ACC112 (cell line): ENCODE data around the gene ATG9A.
A peak's percentile ranks its signal among the peaks of the same experiment; 100 is the strongest.

Experiments
- H2AFZ ChIP-seq: fragments of 200-600 bp; sonication (generic); one replicate; pipeline ENCODE4 v1.6.0; 2017; ENCODE audit warnings: antibody characterized with exemption, low read length; ENCODE audit not compliant: unreplicated experiment
- H3K27ac ChIP-seq: fragments of 200-600 bp; sonication (generic); 2 replicates; pipeline ENCODE4 v1.5.1; 2014; ENCODE audit warnings: low read depth, mild to moderate bottlenecking, antibody characterized with exemption, low read length, moderate library complexity
- H3K27me3 ChIP-seq: fragments of 200-600 bp; sonication (generic); 2 replicates; pipeline ENCODE4 v1.6.1; 2014; ENCODE audit warnings: mild to moderate bottlenecking, antibody characterized with exemption, low read length, moderate library complexity, mixed read lengths; ENCODE audit not compliant: insufficient read depth
- H3K36me3 ChIP-seq: fragments of 200-600 bp; sonication (generic); 2 replicates; pipeline ENCODE4 v1.6.1; 2016; ENCODE audit warnings: mild to moderate bottlenecking, antibody characterized with exemption, low read length, moderate library complexity, mixed read lengths; ENCODE audit not compliant: insufficient read depth
- H3K4me1 ChIP-seq: fragments of 200-600 bp; sonication (generic); one replicate; pipeline ENCODE4 v1.6.1; 2016; ENCODE audit warnings: low read length, mixed read lengths; ENCODE audit not compliant: insufficient read depth, unreplicated experiment, control insufficient read depth
- H3K4me3 ChIP-seq: fragments of 200-600 bp; sonication (generic); 2 replicates; pipeline ENCODE4 v1.5.1; 2014; ENCODE audit warnings: mild to moderate bottlenecking, low read depth, low read length
- H3K79me2 ChIP-seq: fragments of 200-600 bp; sonication (generic); one replicate; pipeline ENCODE4 v1.6.0; 2016; ENCODE audit warnings: low read length; ENCODE audit not compliant: control insufficient read depth, unreplicated experiment, insufficient read depth

ATG9A gene

DNA sequence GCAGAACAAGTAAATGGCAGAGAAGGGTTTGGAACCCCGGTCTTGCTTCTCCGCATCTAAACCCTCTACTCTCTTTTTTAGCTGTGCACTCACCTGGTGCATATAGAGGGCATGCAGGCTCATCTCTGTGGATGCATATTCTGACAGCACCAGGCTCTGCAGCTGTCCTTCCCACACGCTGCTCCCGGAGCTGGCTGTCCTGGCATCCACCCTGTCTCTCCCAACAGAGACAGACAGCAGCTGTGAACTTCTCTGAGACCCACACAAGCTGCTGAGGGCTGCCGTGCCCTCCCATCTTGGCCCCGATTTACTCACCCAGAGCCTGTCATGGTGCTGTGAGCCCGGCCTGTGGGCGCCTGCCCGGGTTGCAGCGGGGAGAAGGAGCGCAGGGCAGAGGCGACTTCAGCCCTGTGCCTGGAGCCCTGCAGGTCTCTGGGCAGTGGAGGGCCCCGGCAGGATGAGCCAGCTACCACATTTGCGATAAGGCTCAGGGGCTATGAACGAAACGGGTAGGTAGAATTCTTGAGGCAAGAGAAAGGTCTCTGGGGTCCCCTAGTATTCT, 7.4 kb downstream of the ATG9A start:
- Histone ChIP-seq H3K4me3 (no peak overlapping the region), H3K27me3 (no peaks in the 10 kb centered on the region), H3K4me1 (peaks cover 14% of the 10 kb centered on the region), H2AFZ (no peak overlapping the region), H3K36me3 (peaks cover 10% of the 10 kb centered on the region; the same call in 1 of the 2 replicates), H3K27ac (no peak overlapping the region), H3K79me2 (peaks cover 6% of the 10 kb centered on the region)

DNA sequence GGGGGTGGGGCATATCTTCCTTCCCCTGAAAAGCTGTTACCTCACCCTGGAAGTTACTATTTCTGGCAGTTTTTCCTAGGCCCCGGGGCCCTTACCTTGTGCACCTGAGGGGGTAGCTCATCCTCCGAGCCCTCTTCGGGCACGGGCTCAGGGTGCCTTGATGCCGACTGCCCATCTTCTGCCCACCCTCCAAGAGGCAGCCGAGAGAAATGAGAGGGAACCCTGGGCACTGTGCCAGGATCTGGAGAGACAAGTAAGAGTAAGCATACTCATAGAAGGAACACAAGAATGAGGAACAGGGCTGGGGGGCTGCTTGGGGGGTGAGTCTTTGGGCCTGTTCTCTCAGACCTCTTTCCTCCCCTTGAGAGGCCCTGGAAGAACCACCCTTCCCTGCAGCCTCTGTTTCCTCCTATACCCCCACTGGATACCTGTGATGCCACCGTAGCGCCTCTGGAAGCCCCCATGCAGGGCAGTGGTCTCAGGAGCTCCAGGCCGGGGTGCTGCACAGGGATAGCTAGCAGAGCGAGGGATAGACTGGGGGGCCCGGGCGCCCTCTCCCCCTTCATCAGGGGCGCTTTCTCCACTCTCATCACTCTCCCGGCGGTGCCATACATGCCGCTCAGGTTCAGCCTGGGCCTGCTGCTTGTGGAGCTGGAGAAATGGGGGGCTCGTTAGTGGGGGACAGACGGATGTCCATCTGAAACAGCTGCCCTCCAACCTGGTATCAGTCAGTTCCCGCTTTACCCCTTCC, 8.6 kb downstream of the ATG9A start:
- Histone ChIP-seq H3K4me3 (no peak overlapping the region), H3K27ac (no peak overlapping the region), H3K79me2 (peaks cover 8% of the 10 kb centered on the region), H3K27me3 (no peaks in the 10 kb centered on the region), H2AFZ (no peak overlapping the region), H3K4me1 (peaks cover 25% of the 10 kb centered on the region), H3K36me3 (peaks cover 14% of the 10 kb centered on the region; the same call in 1 of the 2 replicates)

DNA sequence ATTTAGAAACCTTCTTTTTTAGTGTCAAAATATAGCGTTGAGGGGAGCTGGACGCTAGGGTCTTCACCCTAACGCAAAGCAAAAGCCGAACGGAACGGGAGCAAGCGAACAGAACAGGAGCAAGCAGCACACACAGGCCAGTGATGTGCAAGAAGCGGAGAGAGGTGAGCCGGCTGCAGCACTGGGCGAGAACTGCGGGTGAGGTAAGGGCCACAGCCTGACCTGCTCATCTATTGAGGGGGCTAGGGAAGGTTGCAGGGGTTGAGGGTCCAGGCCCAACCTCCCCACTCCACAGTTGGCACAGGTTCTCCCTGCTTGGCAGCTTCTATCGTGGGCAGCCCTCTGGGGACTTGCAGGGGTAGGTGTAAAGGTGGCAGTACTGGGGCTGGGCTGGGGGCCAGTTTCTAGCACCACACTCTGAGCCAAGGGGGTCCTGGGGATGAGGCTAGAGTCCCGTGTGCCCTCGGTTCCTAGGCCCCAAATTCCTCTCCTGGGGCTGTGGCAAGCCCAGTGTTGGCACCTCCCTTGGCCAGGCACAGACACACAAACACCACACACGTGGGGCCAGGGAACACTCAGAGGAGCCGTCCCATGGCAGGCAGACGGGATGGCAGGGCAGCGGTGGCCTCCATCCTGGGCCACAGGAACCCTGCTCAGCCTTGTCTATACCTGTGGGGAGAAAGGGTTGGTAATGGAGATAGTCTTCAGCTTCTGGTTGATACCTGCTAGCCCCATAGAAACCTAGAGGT, 9.5 kb downstream of the ATG9A start:
- Histone ChIP-seq H3K27ac (no peak overlapping the region), H3K27me3 (no peaks in the 10 kb centered on the region), H3K4me1 (peaks cover 25% of the 10 kb centered on the region), H3K79me2 (peaks cover 9% of the 10 kb centered on the region), H2AFZ (no peak overlapping the region), H3K36me3 (peaks cover 19% of the 10 kb centered on the region; the same call in 1 of the 2 replicates), H3K4me3 (no peak overlapping the region)

DNA sequence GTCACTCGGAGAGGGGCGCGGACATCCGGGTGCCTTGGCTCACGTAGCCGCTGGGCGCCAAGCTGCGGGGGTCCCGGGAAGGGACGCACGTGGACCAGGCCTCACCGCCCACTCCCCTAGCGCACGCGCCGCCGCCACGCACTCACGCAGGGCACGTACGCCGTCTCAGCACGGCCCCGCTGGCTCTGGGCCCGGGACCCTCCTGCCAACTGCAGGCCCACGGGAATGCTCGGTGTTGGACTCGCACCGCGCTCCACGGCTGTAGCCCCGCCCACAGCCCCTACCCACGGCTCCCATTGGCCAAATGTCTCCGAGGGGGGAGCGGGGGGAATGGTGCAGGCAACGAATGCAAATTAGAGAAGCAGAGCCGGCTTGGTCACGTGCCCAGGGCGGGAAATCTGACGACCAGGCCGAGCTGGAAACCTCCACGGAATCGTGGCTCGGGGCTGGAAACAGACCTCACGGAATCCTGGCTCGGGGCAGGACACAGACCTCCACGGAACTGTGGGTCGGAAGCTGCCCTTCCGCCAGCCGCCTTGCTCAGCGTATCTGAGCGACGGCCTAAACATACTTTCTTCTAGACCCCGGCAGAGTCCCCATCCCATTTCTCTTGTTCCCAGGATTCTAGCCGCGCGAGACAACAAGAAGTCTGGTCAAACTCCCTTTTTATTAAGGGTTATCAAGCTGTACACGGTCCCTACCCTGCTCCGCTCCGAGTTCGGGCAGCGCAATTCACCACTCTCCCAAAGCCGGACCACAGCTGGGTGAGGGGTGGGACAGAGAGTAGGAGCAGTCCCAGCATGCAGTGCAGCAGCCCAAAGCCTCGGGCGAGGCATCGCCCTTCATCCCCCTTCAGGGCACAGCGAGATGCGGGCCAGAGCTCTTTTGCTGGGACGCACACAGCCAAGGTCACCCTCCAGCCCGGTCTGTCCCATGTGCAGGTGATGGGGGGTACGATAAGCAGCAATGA, 10.4 kb downstream of the ATG9A start, which contains the start of gene ABCB6:
ABCB6 (minus strand) TSS at position 227 of the 970 bp plus-strand sequence. CDS start 285 bp downstream, outside the sequence.
- H2AFZ ChIP-seq = peak within 1 kb of the TSS; percentile 37
- H3K36me3 ChIP-seq = peaks cover 20% of the 10 kb centered on the region; the same call in 1 of the 2 replicates

DNA sequence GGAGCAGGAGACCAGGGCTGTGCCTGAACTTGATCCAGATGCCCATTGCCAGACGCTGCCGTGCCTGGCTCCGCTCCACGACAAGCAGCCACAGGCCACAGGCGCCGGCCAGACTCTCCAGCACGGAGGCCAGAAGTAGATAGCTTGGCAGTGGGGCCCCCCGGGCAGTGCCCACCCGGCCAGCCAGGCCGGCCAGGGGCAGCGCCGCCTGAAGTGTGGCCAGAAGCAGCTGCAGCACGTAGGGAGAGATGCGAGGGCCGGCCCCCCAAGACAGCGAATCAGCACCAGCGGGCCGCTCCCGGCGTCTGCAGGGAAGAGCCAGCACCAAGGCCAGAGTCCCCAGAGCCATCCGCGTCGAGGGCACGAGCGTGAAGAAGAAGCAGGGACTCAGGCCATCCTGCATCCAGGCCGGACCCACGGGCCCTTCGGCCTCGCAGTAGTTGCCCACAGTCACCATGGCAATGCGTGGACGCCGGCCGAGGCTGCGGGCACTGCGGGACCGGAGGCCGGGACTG, 11.2 kb downstream of the ATG9A start:
- H3K4me1 ChIP-seq = peaks cover 25% of the 10 kb centered on the region
- H3K36me3 ChIP-seq = peaks cover 14% of the 10 kb centered on the region; the same call in 1 of the 2 replicates
- H3K27me3 ChIP-seq = no peaks in the 10 kb centered on the region
- H2AFZ ChIP-seq = no peak overlapping the region
- H3K4me3 ChIP-seq = peak overlapping the region; percentile 70
- peak overlapping the region; percentile 66 for H3K27ac ChIP-seq
- H3K79me2 ChIP-seq = peaks cover 9% of the 10 kb centered on the region

More for the DNA sequence above, 10.4 kb downstream of the ATG9A start, which contains the start of gene ABCB6:
- H3K4me1 ChIP-seq = peaks cover 25% of the 10 kb centered on the region
- H3K4me3 ChIP-seq = peak within 1 kb of the TSS; percentile 70
- peaks cover 9% of the 10 kb centered on the region for H3K79me2 ChIP-seq
- peak within 1 kb of the TSS; percentile 66 for H3K27ac ChIP-seq
- H3K27me3 ChIP-seq = no peaks in the 10 kb centered on the region

DNA sequence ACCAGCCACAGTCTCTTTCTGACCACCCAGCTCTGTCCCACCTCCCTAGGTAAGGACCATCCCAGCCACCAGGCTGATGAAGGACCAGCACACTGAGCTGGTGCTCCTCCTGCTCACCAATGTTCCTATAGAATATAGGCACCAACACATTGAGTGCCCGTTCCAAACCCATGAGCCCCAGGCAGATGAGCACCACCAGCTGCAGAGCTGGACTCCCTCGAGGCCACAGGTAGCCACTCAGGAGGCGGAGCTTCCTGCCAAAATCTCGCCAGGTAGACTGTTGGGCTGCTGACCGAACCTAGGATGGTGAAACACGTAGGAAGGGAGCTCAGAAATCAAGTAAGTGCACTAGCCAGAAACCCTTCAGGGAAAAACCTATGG, 12.9 kb downstream of the ATG9A start:
- Histone ChIP-seq H3K27ac (no peak overlapping the region), H3K27me3 (no peaks in the 10 kb centered on the region), H3K36me3 (peaks cover 14% of the 10 kb centered on the region; the same call in 1 of the 2 replicates), H3K4me1 (peaks cover 25% of the 10 kb centered on the region), H2AFZ (no peak overlapping the region), H3K79me2 (peaks cover 9% of the 10 kb centered on the region), H3K4me3 (no peak overlapping the region)

DNA sequence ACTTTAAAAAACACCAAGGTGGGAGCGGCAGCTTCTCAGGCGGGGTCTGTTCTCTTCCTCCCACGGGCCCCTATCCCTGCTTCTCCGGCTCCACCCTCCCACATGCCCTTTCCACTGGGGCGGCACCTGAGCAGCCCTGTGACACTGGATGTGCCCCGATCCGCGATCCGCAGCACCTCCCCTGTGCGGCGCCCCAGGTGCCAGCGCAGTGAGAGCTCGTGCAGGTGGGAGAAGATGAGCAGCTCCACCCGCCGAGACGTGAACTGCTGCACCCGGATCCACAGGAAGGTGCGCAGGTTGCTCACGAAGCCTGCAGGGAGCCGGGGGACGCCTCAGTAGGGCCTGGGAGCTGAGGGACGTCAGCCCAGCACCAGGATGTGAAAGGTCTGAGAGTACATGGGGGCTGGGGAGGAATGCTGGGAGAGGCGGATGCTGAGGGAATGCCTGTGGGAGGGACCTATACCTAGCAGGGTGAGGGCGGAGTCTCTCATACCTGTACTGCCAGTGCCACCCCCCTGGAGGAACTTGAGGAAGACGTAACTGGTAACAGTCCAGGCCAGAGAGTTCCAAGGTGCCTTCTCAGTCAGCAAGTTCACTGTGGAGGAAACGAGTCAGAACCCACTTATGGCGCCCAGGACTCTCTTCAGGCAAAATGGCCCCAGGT, 13.4 kb downstream of the ATG9A start:
- Histone ChIP-seq H3K27me3 (no peaks in the 10 kb centered on the region), H3K4me1 (peaks cover 25% of the 10 kb centered on the region), H3K4me3 (no peak overlapping the region), H3K27ac (no peak overlapping the region), H3K79me2 (peaks cover 9% of the 10 kb centered on the region), H2AFZ (no peak overlapping the region), H3K36me3 (peaks cover 14% of the 10 kb centered on the region; the same call in 1 of the 2 replicates)

DNA sequence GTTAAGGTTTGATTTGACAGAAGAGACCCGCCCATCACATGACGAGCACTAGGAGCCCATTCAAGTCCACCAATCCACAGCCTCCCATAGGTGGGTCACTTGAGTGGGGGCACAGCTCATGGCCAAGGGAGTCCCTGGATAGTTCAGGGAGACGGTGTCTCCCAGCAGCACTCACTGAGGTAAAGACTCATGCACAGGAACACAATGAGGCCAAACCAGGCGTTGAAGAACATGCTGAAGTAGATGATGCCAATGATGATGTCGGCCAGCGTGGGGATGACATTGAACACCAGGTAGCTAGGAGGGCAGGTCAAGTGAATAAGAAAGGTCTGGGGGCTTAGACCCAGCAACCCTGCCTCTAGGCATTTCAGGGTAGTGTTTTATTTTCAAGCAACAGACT, 14.7 kb downstream of the ATG9A start:
- Histone ChIP-seq H3K36me3 (peaks cover 14% of the 10 kb centered on the region; the same call in 1 of the 2 replicates), H3K4me1 (peaks cover 22% of the 10 kb centered on the region), H3K79me2 (peaks cover 9% of the 10 kb centered on the region), H3K4me3 (no peak overlapping the region), H3K27ac (no peak overlapping the region), H3K27me3 (no peaks in the 10 kb centered on the region), H2AFZ (no peak overlapping the region)

DNA sequence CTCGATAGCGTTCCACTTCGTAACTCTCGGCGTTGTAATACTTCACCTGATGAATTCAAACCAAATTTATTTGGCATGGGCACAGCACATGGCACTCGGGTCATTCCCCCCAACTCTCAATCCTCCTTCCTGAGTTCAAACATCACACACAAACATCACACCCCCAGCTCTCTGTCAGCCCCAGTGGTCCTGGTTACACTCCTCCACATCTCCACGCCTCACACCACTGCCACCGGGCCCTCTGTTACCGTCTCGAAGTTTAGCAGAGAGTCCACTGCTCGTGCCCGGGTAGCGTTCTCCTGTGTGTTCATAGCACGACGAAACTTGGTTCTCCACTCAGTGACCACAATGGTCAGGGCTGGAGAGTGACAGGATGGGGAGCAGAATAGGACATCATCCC, 15.3 kb downstream of the ATG9A start:
- Histone ChIP-seq H2AFZ (no peak overlapping the region), H3K27me3 (no peaks in the 10 kb centered on the region), H3K4me1 (peaks cover 16% of the 10 kb centered on the region), H3K27ac (no peak overlapping the region), H3K36me3 (peaks cover 14% of the 10 kb centered on the region; the same call in 1 of the 2 replicates), H3K4me3 (no peak overlapping the region), H3K79me2 (peaks cover 9% of the 10 kb centered on the region)
